ENCODE results near the gene IPCEF1. TPM values are rescaled to one million over a fixed set of nuclear protein-coding genes. Genes with fewer than 3 reads are reported as not detected.

IPCEF1 gene
- total RNA-seq, 1 experiment from 2014 or later: 0.48 TPM

DNA sequence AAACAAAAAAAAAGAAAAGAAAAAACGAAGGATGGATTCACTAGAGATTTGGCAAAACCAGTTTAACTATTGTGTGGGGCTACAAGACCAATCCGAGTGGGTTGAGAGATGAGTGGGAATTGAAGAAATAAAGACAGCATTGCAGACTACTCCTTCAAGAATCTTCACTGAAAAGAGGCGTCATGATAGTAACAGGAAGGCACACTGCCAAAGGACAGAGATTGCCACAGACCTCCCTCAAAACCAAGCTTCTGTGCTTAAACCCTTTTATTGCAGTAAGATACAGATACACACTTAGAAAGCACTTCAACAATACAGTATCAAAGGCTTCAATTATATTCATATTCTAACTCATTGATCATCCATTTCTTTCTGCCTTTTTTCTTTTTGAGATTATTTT lies 103.9 kb downstream of the IPCEF1 start:
- no CpG with 5 or more reads among the region's 3 CpGs for WGBS (ENCODE audit: extremely low coverage, insufficient read length, low lambda C conversion rate)
- Histone ChIP-seq H3K27ac (ENCODE audit: insufficient read length, low read depth, low read length) (no peak overlapping the region), H3K56ac (ENCODE audit: insufficient read length, low read depth, low read length) (no peak overlapping the region), H3K9me3 (ENCODE audit: control insufficient read depth, low read depth, low read length) (no peaks in the 10 kb centered on the region), H2BK12ac (ENCODE audit: insufficient read length, low read depth, low read length) (no peak overlapping the region), H3K4me1 (ENCODE audit: insufficient read depth, low read length) (no peaks in the 10 kb centered on the region), H4K5ac (ENCODE audit: insufficient read length, low read depth, low read length) (no peak overlapping the region), H2BK5ac (ENCODE audit: insufficient read length, low read length) (no peak overlapping the region), H2AFZ (ENCODE audit: low read length) (no peak overlapping the region), H3K23ac (ENCODE audit: insufficient read length, low read depth, low read length) (no peak overlapping the region), H3K27me3 (ENCODE audit: insufficient read depth, low read length) (no peaks in the 10 kb centered on the region), H2BK120ac (ENCODE audit: low read depth, low read length, poor library complexity, severe bottlenecking) (no peak overlapping the region), H3K79me2 (ENCODE audit: insufficient read depth, low read length) (no peaks in the 10 kb centered on the region), H2BK20ac (ENCODE audit: low read depth, low read length, poor library complexity, severe bottlenecking) (no peak overlapping the region), H3K23me2 (ENCODE audit: insufficient read length, low read depth, low read length, poor library complexity, severe bottlenecking) (no peaks in the 10 kb centered on the region), H3K4me2 (ENCODE audit: insufficient read depth, insufficient read length, low read length) (no peak overlapping the region), H3K14ac (ENCODE audit: insufficient read depth, low read length) (no peak overlapping the region), H3K4ac (ENCODE audit: low read depth, low read length) (no peak overlapping the region), H2AK5ac (ENCODE audit: insufficient read length, low read length) (no peak overlapping the region), H3T11ph (ENCODE audit: low read length) (no peak overlapping the region), H3K9ac (ENCODE audit: extremely low read depth, insufficient read length, low read length) (no peak overlapping the region), H2BK15ac (ENCODE audit: low read depth, low read length) (no peak overlapping the region), H4K8ac (replicated peaks; ENCODE audit: insufficient read length, low read depth, low read length) (no peak overlapping the region), H4K91ac (ENCODE audit: insufficient read length, low read depth, low read length) (no peak overlapping the region), H4K20me1 (ENCODE audit: control insufficient read depth, insufficient read depth, insufficient read length) (no peaks in the 10 kb centered on the region), H3K18ac (ENCODE audit: insufficient read length, low read depth, low read length) (no peak overlapping the region), H3K79me1 (ENCODE audit: insufficient read depth, low read depth, low read length, poor library complexity, severe bottlenecking) (no peaks in the 10 kb centered on the region)
- TF ChIP-seq, protein P1, sequence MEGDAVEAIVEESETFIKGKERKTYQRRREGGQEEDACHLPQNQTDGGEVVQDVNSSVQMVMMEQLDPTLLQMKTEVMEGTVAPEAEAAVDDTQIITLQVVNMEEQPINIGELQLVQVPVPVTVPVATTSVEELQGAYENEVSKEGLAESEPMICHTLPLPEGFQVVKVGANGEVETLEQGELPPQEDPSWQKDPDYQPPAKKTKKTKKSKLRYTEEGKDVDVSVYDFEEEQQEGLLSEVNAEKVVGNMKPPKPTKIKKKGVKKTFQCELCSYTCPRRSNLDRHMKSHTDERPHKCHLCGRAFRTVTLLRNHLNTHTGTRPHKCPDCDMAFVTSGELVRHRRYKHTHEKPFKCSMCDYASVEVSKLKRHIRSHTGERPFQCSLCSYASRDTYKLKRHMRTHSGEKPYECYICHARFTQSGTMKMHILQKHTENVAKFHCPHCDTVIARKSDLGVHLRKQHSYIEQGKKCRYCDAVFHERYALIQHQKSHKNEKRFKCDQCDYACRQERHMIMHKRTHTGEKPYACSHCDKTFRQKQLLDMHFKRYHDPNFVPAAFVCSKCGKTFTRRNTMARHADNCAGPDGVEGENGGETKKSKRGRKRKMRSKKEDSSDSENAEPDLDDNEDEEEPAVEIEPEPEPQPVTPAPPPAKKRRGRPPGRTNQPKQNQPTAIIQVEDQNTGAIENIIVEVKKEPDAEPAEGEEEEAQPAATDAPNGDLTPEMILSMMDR (conservative IDR thresholded peaks at IDR 0.05): no peak
- Mint-ChIP-seq H3K27me3 (ENCODE audit: low read depth) (no peaks in the 10 kb centered on the region), H3K4me3 (no peak overlapping the region), H3K9me3 (peaks cover 2 to 7% of the 10 kb centered on the region in 2 experiments; a peak in 3 of 5 replicates), H3K27ac (no peak overlapping the region), H3K4me1 (peaks cover 8 to 17% of the 10 kb centered on the region in 2 experiments), H3K36me3 (ENCODE audit: insufficient read depth in 1 of 3, low read depth in 3 of 3) (peaks cover 0 to 6% (median 2%) of the 10 kb centered on the region in 3 experiments; a peak in 4 of 7 replicates)
- no peak for DNase-seq

Measured in H9 (cell line).